NB4 (cell line): ENCODE results near the gene PINK1.

ENCODE experiments used
- MYC ChIP-seq: IDR thresholded peaks from 2 replicates; pipeline ENCODE4 v1.6.1; 2011; ENCODE audit warnings: low read depth, low read length
- POLR2A ChIP-seq: IDR thresholded peaks from 2 replicates; pipeline ENCODE4 v1.6.1; 2011; ENCODE audit warnings: mild to moderate bottlenecking; ENCODE audit not compliant: insufficient read length; ENCODE audit errors: extremely low read depth
- TF ChIP-seq, protein P1 (sequence below): IDR thresholded peaks from one replicate; pipeline ENCODE4 v1.5.1; 2012; ENCODE audit warnings: low read depth, low read length
- TF ChIP-seq, protein P2 (sequence below): IDR thresholded peaks from 2 replicates; pipeline ENCODE4 v1.6.1; 2011; ENCODE audit warnings: low read depth, low read length

DNA sequence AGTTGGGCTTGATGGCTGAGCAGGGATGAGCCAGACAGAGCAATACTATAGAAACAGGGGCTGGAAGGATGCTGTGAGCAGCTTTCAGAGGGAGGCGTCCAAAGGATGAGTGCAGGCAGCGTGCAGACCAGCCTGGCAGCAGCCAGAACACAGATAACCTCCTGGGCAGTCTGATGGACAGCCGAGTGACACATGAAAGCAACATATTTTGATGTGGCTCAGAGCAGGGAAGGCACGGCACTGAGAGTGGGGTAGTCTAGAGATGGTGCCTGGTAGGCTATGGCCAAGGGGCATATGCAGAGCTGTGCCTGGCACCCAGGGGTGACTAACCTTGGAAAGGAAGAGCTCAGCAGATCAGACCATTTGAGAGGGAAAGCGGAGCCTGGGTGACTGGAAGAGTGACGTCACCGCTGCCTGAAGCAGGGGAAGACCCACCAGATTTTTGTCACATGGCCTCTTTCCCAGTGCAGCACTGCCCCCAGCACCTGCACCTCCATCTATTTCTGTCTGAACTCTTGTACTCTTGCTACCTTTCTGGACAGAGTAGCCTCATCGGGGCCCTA lies 3.6 kb downstream of the PINK1 start:
- TF ChIP-seq, protein P1, sequence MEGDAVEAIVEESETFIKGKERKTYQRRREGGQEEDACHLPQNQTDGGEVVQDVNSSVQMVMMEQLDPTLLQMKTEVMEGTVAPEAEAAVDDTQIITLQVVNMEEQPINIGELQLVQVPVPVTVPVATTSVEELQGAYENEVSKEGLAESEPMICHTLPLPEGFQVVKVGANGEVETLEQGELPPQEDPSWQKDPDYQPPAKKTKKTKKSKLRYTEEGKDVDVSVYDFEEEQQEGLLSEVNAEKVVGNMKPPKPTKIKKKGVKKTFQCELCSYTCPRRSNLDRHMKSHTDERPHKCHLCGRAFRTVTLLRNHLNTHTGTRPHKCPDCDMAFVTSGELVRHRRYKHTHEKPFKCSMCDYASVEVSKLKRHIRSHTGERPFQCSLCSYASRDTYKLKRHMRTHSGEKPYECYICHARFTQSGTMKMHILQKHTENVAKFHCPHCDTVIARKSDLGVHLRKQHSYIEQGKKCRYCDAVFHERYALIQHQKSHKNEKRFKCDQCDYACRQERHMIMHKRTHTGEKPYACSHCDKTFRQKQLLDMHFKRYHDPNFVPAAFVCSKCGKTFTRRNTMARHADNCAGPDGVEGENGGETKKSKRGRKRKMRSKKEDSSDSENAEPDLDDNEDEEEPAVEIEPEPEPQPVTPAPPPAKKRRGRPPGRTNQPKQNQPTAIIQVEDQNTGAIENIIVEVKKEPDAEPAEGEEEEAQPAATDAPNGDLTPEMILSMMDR, result no peak
- no peak for TF ChIP-seq POLR2A
- TF ChIP-seq, protein P2, sequence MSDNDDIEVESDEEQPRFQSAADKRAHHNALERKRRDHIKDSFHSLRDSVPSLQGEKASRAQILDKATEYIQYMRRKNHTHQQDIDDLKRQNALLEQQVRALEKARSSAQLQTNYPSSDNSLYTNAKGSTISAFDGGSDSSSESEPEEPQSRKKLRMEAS, result no peak
- no peak for TF ChIP-seq MYC
